ENCODE measurements around the gene EEIG1. TPM values are rescaled to one million over a fixed set of nuclear protein-coding genes. Genes with fewer than 3 reads are reported as not detected.

The EEIG1 gene
- total RNA-seq, 3 donors from 2014 or later: 7.7 to 32.1 (median 19.7) TPM

- Histone ChIP-seq H3K4me3 (peak within 1 kb of the TSS; percentile 78 to 89 (median 79)), H3K9me3 (no peaks in the 10 kb centered on the region), H3K27me3 (no peaks in the 10 kb centered on the region), H3K4me1 (peaks cover 23 to 25% of the 10 kb centered on the region in 2 donors), H3K36me3 (no peaks in the 10 kb centered on the region), H3K27ac (peak within 1 kb of the TSS; percentile 66 to 88)
- peak; percentile 63 to 79 for DNase-seq (ENCODE audit: low spot score in 2 of 2)
- intact Hi-C loops (cut with DNase I; ENCODE audit: low total_unique reads): no loop called here
- TF ChIP-seq POLR2A (IDR thresholded peaks at IDR 0.05) (peak; percentile 50), POLR2AphosphoS5 (IDR thresholded peaks at IDR 0.05) (peak; percentile 56 to 88 (median 56)), CTCF (IDR thresholded peaks at IDR 0.05) (no peak)
Measured at GRCh38 chr9:127937388-127938297, 43.1 kb downstream of the EEIG1 start, which contains the start of gene DPM2. DPM2 (minus strand) TSS chr9:127937854; CDS start chr9:127937820, 34 bp downstream.

DNA sequence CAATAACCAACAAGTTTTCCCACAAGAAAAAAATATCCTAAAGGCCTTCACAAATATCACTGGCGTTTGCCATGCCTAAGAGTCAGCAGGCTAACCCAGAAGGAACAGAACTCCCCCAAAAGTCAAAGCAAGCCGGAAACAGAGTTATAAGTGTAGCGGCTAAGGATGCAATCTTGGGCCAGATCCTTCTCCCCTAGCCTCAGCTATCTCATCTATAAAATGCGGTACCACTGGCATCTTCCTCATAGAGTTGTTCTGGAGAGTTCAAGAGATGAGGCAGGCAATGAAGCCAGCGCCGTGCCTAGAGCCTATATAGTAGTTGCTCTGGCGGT, 43.8 kb downstream of the EEIG1 start:
- Histone ChIP-seq H3K27ac (peak overlapping the region; percentile 66 to 88), H3K9me3 (no peaks in the 10 kb centered on the region), H3K4me3 (peak overlapping the region; percentile 78 to 89 (median 79)), H3K4me1 (peaks cover 18 to 25% of the 10 kb centered on the region in 2 donors), H3K27me3 (no peaks in the 10 kb centered on the region), H3K36me3 (no peaks in the 10 kb centered on the region)
- intact Hi-C loops (cut with DNase I; ENCODE audit: low total_unique reads): no loop called here
- no peak for DNase-seq (ENCODE audit: low spot score in 2 of 2)
- TF ChIP-seq POLR2AphosphoS5 (IDR thresholded peaks at IDR 0.05): no peak
- TF ChIP-seq POLR2A (IDR thresholded peaks at IDR 0.05): no peak
- no peak for TF ChIP-seq CTCF (IDR thresholded peaks at IDR 0.05)

GRCh38 chr9:127936347-127936852, 44.4 kb downstream of the EEIG1 start:
- Histone ChIP-seq H3K36me3 (no peaks in the 10 kb centered on the region), H3K9me3 (no peaks in the 10 kb centered on the region), H3K4me1 (peaks cover 14 to 25% of the 10 kb centered on the region in 2 donors), H3K4me3 (peak overlapping the region in 2 of 3 donors; percentile 79 to 89), H3K27me3 (no peaks in the 10 kb centered on the region), H3K27ac (no peak overlapping the region)
- intact Hi-C loops (cut with DNase I; ENCODE audit: low total_unique reads): no loop called here
- no peak for TF ChIP-seq POLR2AphosphoS5 (IDR thresholded peaks at IDR 0.05)
- no peak for TF ChIP-seq CTCF (IDR thresholded peaks at IDR 0.05)
- TF ChIP-seq POLR2A (IDR thresholded peaks at IDR 0.05): no peak
- no peak for DNase-seq (ENCODE audit: low spot score in 2 of 2)

DNA sequence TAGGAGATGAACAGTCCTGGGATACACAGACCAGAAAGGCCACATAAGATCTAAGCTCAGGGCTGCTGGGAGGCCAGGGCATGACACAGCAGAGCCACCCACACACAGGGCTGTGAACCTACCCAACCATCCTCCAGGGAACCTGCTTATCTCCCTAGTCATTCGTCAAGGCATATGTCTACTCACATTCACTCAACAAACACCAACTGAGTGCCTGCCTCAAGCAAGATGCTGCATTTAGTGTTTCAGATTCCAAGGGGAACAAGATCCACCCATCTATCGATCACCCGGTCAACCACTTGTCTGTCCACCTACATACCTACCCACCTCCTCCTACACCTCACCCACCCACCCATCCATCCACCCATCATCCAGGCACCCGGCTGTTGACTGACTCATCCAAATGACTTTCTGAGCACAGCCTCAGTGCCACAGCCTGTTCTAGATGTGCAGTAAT, 45.0 kb downstream of the EEIG1 start:
- intact Hi-C loops (cut with DNase I; ENCODE audit: low total_unique reads): no loop called here
- H3K4me3 ChIP-seq: peak overlapping the region in 1 of 3 donors; percentile 89
- H3K9me3 ChIP-seq: no peaks in the 10 kb centered on the region
- DNase-seq (ENCODE audit: low spot score in 2 of 2): no peak
- H3K27ac ChIP-seq: no peak overlapping the region
- H3K36me3 ChIP-seq: no peaks in the 10 kb centered on the region
- H3K27me3 ChIP-seq: no peaks in the 10 kb centered on the region
- H3K4me1 ChIP-seq: peaks cover 18 to 28% of the 10 kb centered on the region in 2 donors
- TF ChIP-seq CTCF (IDR thresholded peaks at IDR 0.05): no peak
- TF ChIP-seq POLR2AphosphoS5 (IDR thresholded peaks at IDR 0.05): no peak
- TF ChIP-seq POLR2A (IDR thresholded peaks at IDR 0.05): no peak

- Histone ChIP-seq H3K4me3 (no peak overlapping the region), H3K4me1 (peaks cover 24 to 29% of the 10 kb centered on the region in 2 donors), H3K27me3 (no peaks in the 10 kb centered on the region), H3K9me3 (no peaks in the 10 kb centered on the region), H3K36me3 (no peaks in the 10 kb centered on the region), H3K27ac (no peak overlapping the region)
- intact Hi-C loops (cut with DNase I; ENCODE audit: low total_unique reads): no loop called here
- TF ChIP-seq POLR2A (IDR thresholded peaks at IDR 0.05) (no peak), POLR2AphosphoS5 (IDR thresholded peaks at IDR 0.05) (no peak), CTCF (IDR thresholded peaks at IDR 0.05) (no peak)
- DNase-seq (ENCODE audit: low spot score in 2 of 2): no peak
Measured at GRCh38 chr9:127934986-127935385, 45.8 kb downstream of the EEIG1 start.
